GM21737 (cell line): ENCODE data around the gene GPER1.
A peak's percentile ranks its signal among the peaks of the same experiment; 100 is the strongest.

Experiments used
- ATAC-seq: cut with Tn5 transposase; IDR thresholded peaks from one replicate; pipeline ENCODE4 v1.9.1; 2021; ENCODE audit warnings: mild to moderate bottlenecking, moderate library complexity; ENCODE audit not compliant: unreplicated experiment

GPER1 gene

GRCh38 chr7:1053816-1054370 lies 34.0 kb upstream of the GPER1 start:
- ATAC-seq: no peak

GRCh38 chr7:1054438-1054837 lies 33.5 kb upstream of the GPER1 start:
- ATAC-seq: no peak

- no peak for ATAC-seq
Observed at GRCh38 chr7:1054861-1055450, 33.0 kb upstream of the GPER1 start.

- no peak for ATAC-seq
Observed at GRCh38 chr7:1055491-1055955, 32.4 kb upstream of the GPER1 start.

GRCh38 chr7:1055956-1056784 lies 31.7 kb upstream of the GPER1 start:
- no peak for ATAC-seq

GRCh38 chr7:1056785-1057410 lies 31.0 kb upstream of the GPER1 start:
- no peak for ATAC-seq

GRCh38 chr7:1057416-1058291 lies 30.3 kb upstream of the GPER1 start:
- no peak for ATAC-seq

- ATAC-seq: no peak
Observed at GRCh38 chr7:1058311-1058710, 29.6 kb upstream of the GPER1 start.

- no peak for ATAC-seq
Observed at GRCh38 chr7:1058821-1059199, 29.1 kb upstream of the GPER1 start.

- no peak for ATAC-seq
Observed at GRCh38 chr7:1059200-1060091, 28.5 kb upstream of the GPER1 start.

GRCh38 chr7:1060315-1061072 lies 27.4 kb upstream of the GPER1 start:
- ATAC-seq: no peak

- ATAC-seq: no peak
Observed at GRCh38 chr7:1061180-1061579, 26.7 kb upstream of the GPER1 start.

GRCh38 chr7:1062296-1063294 lies 25.3 kb upstream of the GPER1 start:
- ATAC-seq: no peak

- no peak for ATAC-seq
Observed at GRCh38 chr7:1063361-1063760, 24.6 kb upstream of the GPER1 start.

GRCh38 chr7:1064581-1064980 lies 23.3 kb upstream of the GPER1 start:
- ATAC-seq: no peak

GRCh38 chr7:1065263-1065584 lies 22.7 kb upstream of the GPER1 start:
- ATAC-seq: no peak

GRCh38 chr7:1065585-1066241 lies 22.2 kb upstream of the GPER1 start:
- peak; percentile 47 for ATAC-seq

GRCh38 chr7:1066242-1066588 lies 21.7 kb upstream of the GPER1 start:
- ATAC-seq: no peak
